Stimulated activated CD8-positive, alpha-beta memory T cell treated with anti-CD3 and anti-CD28 coated beads, Interleukin-7, amount 100 ng/mL, for 4 hours (primary cell): ENCODE measurements around the gene FAM168A.
"Not testable (repeated sequence)": the region's sequence is repeated elsewhere in the genome, so short reads cannot be mapped to it uniquely, and the experiment has no call there.

Experiments used
- DNase-seq, 2 donors: peaks; one replicate each; pipeline ENCODE4 v3.0.0-alpha.2; 2020; ENCODE audit warnings: low read depth in 2 of 2

Gene FAM168A

DNA sequence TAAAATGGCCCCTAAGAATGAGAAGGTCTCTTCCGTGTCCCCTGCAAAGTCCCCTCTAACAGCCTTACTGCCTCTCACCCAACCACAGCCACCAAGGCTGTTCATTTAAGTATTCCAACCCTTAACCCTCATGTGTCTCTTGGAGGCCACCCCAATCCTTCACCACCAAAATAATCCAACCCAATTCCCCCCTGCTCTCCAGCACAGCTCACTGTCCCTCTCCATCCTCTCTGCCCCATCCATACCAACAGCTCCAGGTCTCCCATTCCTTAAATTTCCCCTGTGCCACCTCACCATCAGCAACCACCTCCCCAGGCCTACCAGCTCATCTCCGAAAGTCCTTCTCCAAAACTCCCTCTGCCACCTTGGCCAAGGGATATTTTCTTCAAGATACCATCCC is 1.4 kb downstream of the FAM168A start:
- no peak for DNase-seq

DNA sequence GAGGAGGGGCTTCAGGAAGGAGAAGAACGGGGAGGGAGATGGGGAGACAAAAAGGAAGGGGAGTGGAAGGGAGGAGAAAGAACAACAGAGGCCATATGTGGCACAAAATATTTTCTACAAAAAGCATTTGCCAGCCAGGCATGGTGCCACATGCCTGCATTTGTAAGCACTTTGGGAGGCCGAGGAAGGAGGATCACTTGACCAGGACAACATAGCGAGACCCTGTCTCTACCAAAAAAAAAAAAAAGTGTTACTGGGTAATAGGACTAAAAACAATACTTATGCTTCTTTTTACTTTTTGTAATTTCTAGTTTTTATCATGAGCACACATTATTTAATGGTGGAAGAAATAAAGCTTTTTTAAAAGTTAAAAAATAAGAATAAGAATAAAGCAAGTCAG is 5.3 kb downstream of the FAM168A start:
- no peak for DNase-seq

DNA sequence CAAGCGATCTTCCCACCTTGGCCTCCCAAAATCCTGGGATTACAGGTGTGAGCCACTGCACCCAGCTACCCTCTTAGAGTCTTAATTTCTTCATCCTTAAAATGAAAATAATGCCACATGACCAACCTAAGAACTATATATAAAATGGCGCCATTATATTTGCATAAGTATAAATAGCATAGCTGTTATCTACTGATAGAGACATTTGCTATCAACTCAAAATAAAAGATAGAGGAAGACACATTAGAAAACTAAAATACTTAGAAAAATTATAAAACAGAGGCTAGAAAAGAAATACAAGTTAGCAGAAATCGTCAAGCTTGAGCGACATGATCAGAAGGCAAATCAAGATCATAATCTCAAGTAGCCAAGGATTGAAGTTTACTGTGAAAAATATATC is 6.2 kb downstream of the FAM168A start:
- DNase-seq = no peak

DNA sequence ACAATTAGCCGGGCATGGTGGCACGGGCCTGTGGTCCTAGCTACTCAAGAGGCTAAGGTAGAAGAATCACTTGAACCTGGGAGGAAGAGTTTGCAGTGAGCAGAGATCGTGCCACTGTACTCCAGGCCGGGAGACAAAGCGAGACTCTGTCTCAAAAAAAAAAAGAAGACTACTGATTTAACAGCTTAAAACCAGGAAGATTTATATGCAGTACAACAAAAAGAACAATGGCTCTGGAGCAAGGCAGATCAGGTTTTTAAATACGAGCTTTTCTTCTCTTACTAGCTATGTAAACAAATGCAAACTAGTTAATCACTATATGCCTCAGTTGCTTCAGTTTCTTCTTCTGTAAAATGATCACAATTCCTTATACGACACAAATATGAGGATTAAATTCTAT is 6.9 kb downstream of the FAM168A start:
- DNase-seq = no peak

DNA sequence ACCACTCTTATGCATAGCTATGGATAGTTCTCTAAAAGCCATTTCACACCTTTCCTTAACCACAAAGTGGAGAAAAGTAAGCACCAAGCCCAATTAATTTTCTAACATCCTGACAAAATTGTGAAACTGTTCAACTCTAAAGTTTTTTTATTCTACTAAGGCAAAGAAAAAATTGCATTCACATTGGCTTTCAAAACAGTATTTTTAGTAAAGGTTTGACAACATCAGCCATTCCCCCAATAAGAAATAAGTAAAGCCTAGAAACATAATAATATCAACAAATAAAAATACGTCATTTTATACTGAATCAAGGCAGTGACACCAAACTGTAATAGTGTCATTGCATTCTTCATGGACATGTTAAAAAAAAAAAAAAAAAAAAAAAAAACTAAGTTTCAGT is 11.1 kb downstream of the FAM168A start:
- no peak for DNase-seq

DNA sequence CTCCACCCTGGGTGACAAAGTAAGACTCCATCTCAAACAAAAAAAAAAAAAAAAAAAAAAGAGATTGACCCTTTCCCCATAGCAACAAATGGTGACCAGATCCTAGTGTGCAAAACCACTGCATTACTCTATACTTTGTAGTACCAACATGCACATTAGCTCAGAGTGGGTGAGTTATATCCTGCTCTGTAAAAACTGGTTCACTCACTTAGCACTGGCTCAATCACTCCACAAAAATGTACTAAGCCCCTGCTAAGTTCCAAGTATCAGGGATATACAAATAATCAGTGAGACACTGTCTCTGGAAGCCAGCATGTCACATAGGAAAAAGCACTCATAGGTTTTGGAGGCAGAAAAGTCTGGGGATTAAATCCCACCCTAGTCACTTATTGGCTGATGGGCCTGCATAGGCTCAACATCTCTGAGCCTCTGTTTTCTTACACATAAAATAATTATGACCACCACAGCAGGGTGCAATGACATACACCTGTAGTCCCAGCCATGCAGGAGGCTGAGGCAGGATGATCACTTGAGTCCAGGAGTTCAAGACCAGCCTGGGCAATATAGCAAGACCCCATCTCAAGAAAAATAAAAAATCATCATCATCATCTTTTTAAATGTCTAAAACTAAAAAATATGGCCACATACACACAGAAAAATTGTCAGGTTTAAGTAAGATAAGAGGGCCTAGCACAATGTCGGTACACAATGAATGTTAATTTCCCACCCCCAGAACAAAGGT is 11.9 kb downstream of the FAM168A start:
- no peak for DNase-seq

DNA sequence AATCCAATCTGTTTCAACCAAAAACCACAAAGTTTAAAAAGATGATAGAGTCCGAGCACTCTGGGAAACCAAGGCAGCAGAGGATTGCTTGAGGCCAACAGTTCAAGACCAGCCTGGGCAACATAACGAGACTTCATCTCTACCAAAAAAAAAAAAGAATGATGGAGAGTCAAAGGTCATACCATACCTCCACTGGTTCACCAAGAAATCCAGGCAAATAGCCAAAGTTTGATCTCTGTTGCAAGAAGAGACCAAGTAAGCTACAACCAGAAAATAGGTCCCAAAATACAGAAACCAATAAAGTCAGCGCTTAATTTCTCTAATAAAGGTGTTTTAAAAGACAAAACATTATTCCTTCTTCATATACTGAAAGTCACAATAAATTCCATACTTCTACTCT is 13.1 kb downstream of the FAM168A start:
- DNase-seq = no peak

DNA sequence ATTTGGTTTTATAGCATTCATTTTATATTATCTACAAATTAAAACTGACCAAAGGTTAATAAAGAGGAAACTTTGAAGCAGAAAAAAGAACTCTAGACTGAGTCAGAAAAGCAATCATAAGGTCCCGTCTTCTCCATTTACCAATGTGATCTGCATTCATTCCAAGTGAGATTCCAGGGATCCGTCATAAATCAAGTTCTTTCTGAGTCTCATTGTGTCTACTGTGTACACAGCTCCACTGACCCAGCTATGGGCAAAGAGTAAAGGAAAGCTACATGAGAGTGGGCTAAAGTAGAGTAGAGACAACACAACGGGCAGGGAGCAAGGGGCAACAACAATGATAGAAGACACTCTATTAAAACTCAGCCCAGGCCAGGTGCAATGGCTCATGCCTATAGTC is 15.3 kb downstream of the FAM168A start:
- no peak for DNase-seq

DNA sequence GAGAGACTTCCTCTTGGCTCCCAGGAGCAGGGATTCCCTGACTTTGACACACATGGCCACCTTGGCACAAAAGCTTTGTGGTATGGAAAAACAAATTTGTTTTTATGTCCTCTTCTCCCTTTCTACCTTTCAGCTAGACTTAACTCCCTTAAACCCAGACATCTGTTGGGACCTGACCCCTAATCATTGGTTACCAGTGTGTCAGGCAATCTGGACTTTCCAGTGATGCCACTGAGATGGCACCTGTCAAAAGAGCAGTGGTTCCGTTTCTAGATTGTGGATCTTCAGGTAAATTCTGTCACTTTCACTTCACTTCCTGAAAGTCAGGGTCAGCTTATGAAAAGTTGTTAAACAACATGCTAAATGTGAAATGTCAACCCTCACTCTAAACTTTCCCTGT is 17.2 kb downstream of the FAM168A start:
- not testable (repeated sequence) for DNase-seq

DNA sequence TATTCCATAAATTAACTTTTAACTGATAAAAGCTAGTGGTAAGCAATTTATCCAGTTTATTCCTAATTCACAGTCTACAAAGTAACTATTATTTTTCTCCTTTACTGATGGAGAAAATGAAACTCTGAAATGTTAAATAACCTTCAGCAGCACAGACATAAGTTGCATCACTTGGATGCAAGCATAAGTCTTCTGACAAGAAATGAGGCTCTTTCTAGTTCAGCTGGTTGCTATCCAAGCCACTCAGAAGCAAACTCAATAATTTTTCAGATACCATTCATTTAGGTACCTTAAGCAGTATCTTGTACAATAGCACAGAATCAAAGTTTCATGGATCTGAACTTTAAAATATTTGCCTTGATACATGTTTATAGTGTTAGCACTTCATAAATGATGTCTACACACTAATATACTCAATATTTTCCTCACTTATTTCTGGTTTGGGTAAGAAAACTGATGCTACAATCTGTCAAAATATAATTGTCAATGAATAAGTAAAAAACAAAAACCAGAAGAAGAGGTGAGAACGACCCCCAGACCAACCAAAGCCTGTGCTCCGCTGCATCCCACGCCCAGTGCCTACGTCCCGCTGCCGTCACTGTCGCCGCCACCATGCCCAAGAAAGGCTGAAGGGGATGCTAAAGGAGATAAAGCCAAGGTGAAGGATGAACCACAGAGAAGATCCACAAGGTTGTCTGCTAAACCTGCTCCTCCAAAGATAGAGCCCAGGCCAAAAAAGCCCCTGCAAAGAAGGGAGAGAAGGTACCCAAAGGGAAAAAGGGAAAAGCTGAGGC is 18.1 kb downstream of the FAM168A start:
- DNase-seq = no peak

DNA sequence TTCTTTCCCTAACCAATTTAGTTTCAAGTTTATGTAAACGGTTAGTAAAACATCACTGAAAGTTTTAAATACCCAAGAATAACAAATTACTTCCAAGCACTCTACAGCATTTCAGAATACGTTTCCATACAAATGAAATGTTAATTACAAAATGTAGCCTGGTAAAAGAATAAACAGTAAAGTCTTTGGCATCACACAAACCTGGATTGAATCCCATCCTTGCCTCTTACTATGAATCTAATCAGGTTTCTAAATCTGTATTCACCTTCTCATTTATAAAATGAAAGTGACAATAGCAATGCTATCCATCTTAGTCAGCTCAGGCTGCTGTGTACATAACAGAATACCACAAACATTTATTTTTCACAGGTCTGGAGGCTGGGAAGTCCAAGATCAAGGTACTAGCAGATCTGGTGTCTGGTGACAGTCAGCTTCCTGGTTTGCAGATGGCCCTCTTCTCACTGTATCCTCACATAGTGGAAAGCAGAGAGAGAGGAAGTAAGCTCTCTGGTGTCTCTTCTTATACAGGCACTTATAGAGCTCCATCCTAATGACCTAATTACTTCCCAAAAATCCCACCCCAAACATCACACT is 19.2 kb downstream of the FAM168A start:
- DNase-seq = no peak

DNA sequence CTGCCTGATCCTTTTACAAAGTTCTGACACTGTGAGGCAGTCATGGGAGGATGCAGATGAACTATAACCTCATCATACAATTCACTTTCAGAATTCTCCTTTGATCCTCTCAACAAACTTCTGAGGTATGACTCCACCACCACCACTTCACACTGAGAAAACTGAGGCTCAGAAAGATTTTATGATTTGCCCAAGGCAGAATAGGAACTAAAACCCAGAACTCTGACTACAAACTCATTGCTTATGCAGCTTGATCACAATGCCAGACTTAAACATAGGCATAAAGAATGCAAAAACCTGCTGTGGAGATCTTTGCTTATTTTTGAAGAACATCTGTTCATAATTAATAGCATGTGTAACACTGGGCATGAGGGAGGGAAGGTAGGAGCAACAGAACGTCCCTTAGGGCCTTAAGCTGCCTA is 20.4 kb downstream of the FAM168A start:
- no peak for DNase-seq

DNA sequence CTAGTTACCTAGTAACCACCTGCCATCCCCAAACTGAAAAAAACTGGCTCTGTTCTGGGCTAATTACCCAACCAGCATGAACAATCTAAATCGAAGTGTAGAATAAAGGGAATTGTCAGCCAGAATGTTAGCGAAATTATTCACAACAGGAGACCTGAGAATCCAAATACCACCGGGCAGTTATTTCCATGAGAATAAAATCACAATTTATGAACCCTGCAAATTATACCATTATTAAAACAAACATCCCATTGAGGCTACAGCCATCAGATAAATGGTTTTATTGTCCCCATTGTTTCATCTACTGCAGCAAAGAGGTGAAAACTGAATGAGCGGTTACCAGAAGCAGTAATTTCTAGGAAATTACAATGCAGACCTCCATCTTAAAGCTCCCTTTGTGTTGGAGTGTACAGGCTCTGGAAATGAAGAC is 21.7 kb downstream of the FAM168A start:
- no peak for DNase-seq

DNA sequence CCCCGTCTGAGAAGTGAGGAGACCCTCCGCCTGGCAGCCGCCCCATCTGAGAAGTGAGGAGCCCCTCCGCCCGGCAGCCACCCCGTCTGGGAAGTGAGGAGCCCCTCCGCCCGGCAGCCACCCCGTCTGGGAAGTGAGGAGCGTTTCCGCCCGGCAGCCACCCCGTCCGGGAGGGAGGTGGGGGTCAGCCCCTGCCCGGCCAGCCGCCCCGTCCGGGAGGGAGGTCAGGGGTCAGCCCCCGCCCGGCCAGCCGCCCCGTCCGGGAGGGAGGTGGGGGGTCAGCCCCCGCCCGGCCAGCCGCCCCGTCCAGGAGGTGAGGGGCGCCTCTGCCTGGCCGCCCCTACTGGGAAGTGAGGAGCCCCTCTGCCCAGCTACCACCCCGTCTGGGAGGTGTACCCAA is 25.9 kb downstream of the FAM168A start:
- not testable (repeated sequence) for DNase-seq

DNA sequence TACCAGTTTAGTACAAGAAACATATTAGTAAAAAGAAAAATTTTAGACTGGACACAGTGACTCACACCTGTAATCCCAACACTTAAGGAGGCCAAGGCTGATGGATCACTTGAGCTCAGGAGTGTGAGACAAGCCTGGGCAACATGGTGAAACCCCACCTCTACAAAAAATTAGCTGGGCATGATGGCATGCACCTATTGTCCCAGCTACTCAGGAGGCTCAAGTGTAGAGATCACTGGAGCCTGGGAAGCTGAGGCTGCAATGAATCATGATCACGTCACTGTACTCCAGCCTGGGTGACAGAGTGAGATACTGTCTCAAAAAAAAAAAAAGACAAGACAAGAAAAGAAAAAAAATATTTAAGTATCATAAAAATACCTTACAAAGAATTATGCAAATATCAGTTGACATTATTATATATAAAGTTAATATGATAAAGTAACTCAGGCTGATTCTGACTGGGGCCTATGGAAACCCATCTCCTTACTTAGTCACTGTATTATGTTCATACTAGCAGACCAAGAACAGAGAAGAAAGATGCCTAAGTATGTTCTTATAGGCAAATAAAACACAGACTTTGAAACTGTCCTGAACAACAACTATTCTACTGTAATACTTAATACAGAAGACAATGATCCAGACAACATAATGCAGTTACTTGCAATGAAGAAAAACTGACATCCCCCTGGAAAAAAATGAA is 27.3 kb downstream of the FAM168A start:
- DNase-seq = no peak

DNA sequence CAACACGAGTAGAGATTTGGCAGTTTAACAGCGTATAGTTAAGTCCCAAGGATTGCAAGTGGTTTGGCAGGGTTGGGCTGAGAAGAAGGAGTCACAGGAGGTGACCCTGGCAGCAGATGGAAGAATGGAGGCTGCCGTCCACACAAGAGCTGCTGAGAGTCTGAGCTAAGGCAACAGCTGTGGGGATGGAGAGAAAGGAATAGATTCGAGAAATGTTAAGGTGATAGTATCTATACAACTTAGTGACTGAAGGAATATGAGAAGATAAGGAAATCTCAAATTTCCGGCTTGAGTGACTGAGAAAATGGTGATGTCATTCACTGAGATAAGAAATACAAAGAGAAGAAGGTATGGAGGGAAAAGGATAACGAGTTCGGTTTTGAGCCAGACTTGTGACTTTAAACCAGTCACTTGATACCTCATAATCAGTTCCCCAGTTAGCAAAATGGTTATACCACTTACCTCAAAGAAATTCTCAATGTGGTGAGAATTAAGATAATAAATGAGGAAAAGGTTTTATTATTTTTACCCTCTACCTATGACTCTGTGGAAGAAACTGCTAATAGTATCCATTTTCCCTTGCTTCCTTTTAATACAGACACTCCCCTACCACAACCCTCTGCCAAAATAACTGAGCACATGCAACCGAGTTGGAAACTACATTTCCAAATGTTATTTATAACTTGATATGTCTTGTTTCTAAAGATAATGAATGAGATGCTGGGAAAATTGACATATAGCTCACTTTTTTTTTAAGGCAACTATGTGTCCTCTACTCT is 30.7 kb downstream of the FAM168A start:
- DNase-seq = no peak

DNA sequence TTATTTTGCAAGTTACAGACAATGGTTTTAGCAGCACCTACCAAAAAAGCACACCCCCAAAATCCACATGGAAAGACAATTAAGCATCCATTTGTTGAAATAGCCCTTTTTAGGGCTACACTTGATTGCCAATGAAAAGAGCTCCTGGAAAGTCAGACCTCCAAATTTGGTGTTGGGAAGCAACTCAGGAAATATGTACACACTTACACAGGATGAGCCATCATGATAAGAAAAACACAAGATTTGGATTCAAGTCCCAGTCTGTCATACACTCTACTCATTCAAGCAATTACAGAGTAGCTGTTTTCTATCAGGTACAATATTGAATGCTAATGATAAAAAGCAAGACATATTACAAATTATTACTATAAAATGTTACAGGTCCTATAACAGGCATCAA is 31.5 kb downstream of the FAM168A start:
- no peak for DNase-seq

DNA sequence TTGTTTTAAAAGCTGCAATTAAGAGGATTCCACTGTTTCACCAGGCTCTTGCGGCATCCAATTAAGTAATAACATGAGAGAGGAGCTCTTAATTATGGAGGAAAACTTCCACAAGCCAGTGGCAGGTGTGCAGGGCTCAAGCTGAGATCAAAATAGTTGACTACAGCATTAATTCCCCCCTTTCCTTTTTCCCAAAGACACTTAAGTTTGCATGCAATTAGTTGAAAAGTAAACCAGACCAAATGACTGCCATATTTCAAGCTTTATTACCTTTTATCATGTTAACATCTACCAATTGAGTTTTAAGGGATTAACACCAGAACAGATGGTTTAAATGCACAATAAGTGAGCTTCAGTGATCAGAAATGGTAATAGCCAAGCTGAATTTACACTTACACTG is 32.1 kb downstream of the FAM168A start:
- DNase-seq = no peak

DNA sequence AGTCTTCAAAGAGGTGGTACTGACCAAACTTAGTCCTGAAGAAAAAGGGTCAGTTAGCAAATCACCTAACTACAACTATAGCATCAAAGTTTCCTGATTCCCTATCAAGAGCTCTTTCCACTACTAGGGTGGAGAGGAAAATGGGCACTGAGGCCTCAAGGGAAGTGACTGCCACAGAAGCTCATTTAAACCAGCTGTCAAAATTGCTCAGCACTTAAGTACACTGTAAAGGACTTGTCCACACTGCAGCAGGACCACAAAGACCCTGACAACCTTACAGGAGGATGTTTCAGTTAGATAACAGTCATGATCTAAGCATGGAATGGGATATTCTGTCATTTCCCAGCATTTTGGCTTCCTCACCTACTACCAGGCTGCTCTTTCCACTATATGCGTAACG is 33.0 kb downstream of the FAM168A start:
- no peak for DNase-seq

DNA sequence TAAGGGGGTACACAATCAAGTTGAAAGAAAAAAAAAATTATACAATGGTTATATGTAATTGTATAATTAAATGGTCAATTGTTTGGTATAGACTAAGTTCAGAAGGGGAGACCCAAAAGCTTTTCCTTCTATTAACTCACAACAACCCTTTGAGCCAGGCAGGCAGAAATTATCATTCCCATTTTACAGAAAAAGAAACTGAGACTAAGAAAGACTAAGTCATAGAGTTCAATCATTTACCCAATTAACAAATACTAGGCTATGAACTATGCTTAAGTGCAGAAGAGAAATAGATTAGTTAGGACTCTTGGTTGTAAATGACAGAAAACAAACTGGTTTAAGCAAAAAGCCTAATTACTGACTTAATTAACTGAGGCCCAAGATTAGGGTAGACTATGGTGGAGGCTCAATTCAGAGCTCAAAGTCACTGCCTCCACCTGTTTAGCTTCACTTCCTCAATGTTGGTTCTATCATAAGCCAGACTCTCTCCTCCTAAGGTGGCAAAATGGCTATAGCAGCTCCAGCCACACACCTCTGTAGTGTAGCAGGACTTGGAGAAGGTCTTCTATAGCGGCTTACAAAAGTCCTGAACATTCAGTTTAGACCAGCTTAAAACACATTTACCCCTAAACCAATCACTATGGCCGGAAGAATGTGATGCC is 34.2 kb downstream of the FAM168A start:
- no peak for DNase-seq

DNA sequence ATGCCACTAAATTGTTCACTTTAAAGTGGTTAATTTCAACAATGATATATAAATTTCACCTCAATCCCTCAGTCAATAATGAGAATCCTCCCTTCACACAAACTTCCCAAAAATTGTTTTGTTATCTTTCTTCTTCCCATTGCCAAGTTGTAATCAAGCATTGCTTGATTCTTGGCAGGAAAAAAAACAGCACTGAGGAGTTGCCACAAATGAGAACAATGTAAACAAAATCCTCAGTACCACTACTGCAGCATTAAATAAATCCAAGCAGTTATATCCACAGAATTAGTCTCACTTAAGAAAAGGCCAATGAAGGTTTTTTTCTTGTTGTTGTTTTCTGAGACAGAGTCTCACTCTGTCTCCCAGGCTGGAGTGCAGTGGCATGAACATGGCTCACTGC is 38.2 kb downstream of the FAM168A start:
- DNase-seq = no peak
